ENCODE measurements around the gene SERINC5. TPM values are rescaled to one million over a fixed set of nuclear protein-coding genes. Genes with fewer than 3 reads are reported as not detected.
"Not testable (repeated sequence)": the region's sequence is repeated elsewhere in the genome, so short reads cannot be mapped to it uniquely, and the experiment has no call there.

SERINC5 gene
- total RNA-seq, 2 experiments from 2014 or later = 52.5 to 54.5 TPM

GRCh38 chr5:80097451-80097850 is 158.4 kb downstream of the SERINC5 start:
- Mint-ChIP-seq H3K27ac (peak overlapping the region; percentile 53), H3K9me3 (ENCODE audit: insufficient read depth) (no peaks in the 10 kb centered on the region), H3K4me1 (ENCODE audit: low read depth) (peaks cover 31% of the 10 kb centered on the region), H3K4me3 (no peak overlapping the region), H3K27me3 (ENCODE audit: low read depth) (no peaks in the 10 kb centered on the region), H3K36me3 (ENCODE audit: low read depth) (peaks cover 3% of the 10 kb centered on the region)
- ChIA-PET POLR2A (interaction anchor here (1.1 kb wide), 1 partner anchor 22 kb away, joined by 4 read pairs; no protein-coding TSS in a partner anchor), CTCF (interaction anchor here (1.0 to 3.9 kb wide), 6 partner anchors 14 to 574 kb away, joined by 5 to 23 read pairs (median 6); no protein-coding TSS in a partner anchor)
- ATAC-seq = no peak
- DNase-seq = no peak

DNA sequence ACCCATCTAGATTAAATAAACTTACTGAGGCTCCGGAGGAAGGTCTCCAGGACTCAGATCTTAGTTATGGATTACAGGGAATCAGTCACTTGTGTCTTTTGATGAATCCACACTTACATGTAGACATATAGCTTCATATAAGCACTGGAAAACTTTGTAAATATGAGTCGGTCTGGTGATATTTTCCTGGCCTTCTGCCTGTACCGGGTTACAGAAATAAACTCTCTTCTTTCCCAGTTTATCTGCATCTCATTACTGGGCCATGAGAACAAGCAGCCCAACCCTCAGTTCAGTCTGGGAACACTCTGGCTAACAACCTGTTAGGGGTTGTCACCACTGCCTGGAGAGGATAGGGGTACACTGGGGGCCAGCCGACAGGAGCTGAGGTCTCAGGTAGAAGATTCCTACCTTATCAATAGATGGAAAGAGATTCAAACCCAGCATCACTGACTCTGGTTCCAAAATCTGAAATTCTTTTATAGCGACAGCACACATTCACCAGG is 161.6 kb downstream of the SERINC5 start:
- Mint-ChIP-seq H3K27me3 (ENCODE audit: low read depth) (no peaks in the 10 kb centered on the region), H3K36me3 (ENCODE audit: low read depth) (peaks cover 3% of the 10 kb centered on the region), H3K4me1 (ENCODE audit: low read depth) (peaks cover 24% of the 10 kb centered on the region), H3K27ac (no peak overlapping the region), H3K9me3 (ENCODE audit: insufficient read depth) (no peaks in the 10 kb centered on the region), H3K4me3 (no peak overlapping the region)
- POLR2A ChIA-PET = no interaction called here
- no peak for DNase-seq
- no peak for ATAC-seq
- CTCF ChIA-PET = interaction anchor here (1.2 to 3.9 kb wide), 6 partner anchors 10 to 213 kb away, joined by 3 to 23 read pairs (median 4); no protein-coding TSS in a partner anchor

DNA sequence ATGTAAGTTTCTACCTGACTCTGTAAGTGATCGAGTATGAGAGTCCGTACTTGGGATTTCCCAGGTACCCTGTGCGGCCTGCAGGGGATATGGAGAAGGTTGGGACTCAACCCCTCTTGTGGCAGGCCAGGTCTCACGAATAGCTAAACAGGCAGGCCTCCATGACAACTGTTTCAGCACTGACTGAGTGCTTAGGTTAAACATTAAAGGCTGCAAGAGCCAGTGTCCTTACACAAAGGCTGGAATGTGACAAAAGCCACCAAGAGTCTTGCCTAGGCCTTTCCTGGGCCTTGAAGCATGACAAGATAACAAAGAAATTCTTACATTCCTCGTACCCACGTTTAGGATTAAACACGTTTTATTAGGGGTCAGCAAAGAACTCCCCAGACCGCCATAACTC is 162.1 kb downstream of the SERINC5 start:
- DNase-seq (no peak), ATAC-seq (no peak)
- CTCF ChIA-PET = interaction anchor here (1.2 to 1.7 kb wide), 5 partner anchors 10 to 214 kb away, joined by 3 to 6 read pairs (median 3); no protein-coding TSS in a partner anchor
- POLR2A ChIA-PET = no interaction called here
- Mint-ChIP-seq H3K27ac (no peak overlapping the region), H3K9me3 (ENCODE audit: insufficient read depth) (no peaks in the 10 kb centered on the region), H3K4me1 (ENCODE audit: low read depth) (peaks cover 24% of the 10 kb centered on the region), H3K27me3 (ENCODE audit: low read depth) (no peaks in the 10 kb centered on the region), H3K4me3 (no peak overlapping the region), H3K36me3 (ENCODE audit: low read depth) (peaks cover 3% of the 10 kb centered on the region)

DNA sequence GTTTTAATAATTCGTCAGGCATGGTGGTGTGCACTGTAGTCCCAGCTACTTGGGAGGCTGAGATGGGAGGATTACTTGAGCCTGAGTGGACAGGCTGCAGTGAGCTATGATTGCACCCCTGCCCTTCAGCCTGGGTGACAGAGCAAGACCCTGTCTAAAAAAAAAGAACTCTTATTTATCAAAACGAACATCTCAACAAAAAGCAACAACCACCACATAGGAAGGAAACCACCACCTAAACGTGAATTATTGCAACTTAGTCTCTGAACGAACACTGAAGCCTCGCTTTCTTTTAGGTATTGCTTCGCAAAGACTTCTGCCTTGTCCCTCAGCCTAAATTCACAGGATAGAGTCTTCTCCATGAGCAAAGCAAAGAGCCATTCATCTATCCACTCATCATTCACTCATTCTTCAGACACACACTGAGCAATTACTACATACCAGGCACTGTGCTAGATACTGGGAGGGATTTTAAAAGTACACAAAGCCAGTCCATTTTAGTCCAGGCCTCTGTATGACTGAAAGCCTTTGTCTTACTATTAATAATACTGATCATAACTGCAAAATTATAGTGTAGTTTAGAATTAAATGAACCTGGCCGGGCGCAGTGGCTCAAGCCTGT is 163.3 kb downstream of the SERINC5 start:
- peak overlapping the region; percentile 43 for H3K4me3 Mint-ChIP-seq

GRCh38 chr5:80091792-80092192 is 164.1 kb downstream of the SERINC5 start:
- not testable (repeated sequence) for H3K4me3 Mint-ChIP-seq

More for the DNA sequence above, 163.3 kb downstream of the SERINC5 start:
- Mint-ChIP-seq H3K27me3 (ENCODE audit: low read depth) (no peaks in the 10 kb centered on the region), H3K36me3 (ENCODE audit: low read depth) (peaks cover 3% of the 10 kb centered on the region), H3K9me3 (ENCODE audit: insufficient read depth) (no peaks in the 10 kb centered on the region), H3K27ac (peak overlapping the region; percentile 84), H3K4me1 (ENCODE audit: low read depth) (peaks cover 24% of the 10 kb centered on the region)
- ChIA-PET CTCF (interaction anchor here (0.8 to 2.9 kb wide), 54 partner anchors 8 to 580 kb away, joined by 3 to 67 read pairs (median 5); partner anchors contain the start of gene SERINC5), POLR2A (no interaction called here)
- peak; percentile 42 for ATAC-seq
- no peak for DNase-seq

GRCh38 chr5:80090884-80091166 is 165.0 kb downstream of the SERINC5 start:
- no peak for ATAC-seq
- CTCF ChIA-PET = interaction anchor here (0.6 to 2.9 kb wide), 14 partner anchors 10 to 470 kb away, joined by 3 to 36 read pairs (median 7); partner anchors contain the start of gene SERINC5
- Mint-ChIP-seq H3K9me3 (ENCODE audit: insufficient read depth) (no peaks in the 10 kb centered on the region), H3K4me3 (no peak overlapping the region), H3K27ac (no peak overlapping the region), H3K4me1 (ENCODE audit: low read depth) (peaks cover 20% of the 10 kb centered on the region), H3K36me3 (ENCODE audit: low read depth) (no peaks in the 10 kb centered on the region), H3K27me3 (ENCODE audit: low read depth) (no peaks in the 10 kb centered on the region)
- POLR2A ChIA-PET = interaction anchor here (1.1 kb wide), 1 partner anchor 216 kb away, joined by 3 read pairs; no protein-coding TSS in a partner anchor
- DNase-seq = no peak

More at GRCh38 chr5:80091792-80092192, 164.1 kb downstream of the SERINC5 start:
- H3K9me3 Mint-ChIP-seq (ENCODE audit: insufficient read depth); H3K27me3 Mint-ChIP-seq (ENCODE audit: low read depth); H3K36me3 Mint-ChIP-seq (ENCODE audit: low read depth): not testable (repeated sequence)
- DNase-seq = peak; percentile 57
- Mint-ChIP-seq H3K4me1 (ENCODE audit: low read depth) (peaks cover 22% of the 10 kb centered on the region), H3K27ac (peak overlapping the region; percentile 35)
- ChIA-PET POLR2A (interaction anchor here (0.6 to 1.0 kb wide), 2 partner anchors 34 to 215 kb away, joined by 3 read pairs; no protein-coding TSS in a partner anchor), CTCF (interaction anchor here (0.8 to 2.9 kb wide), 63 partner anchors 8 to 581 kb away, joined by 3 to 67 read pairs (median 5); partner anchors contain the start of gene SERINC5)
- ATAC-seq = peak; percentile 77

GRCh38 chr5:80083101-80083890 is 172.6 kb downstream of the SERINC5 start:
- H3K27ac Mint-ChIP-seq = peak overlapping the region; percentile 40

DNA sequence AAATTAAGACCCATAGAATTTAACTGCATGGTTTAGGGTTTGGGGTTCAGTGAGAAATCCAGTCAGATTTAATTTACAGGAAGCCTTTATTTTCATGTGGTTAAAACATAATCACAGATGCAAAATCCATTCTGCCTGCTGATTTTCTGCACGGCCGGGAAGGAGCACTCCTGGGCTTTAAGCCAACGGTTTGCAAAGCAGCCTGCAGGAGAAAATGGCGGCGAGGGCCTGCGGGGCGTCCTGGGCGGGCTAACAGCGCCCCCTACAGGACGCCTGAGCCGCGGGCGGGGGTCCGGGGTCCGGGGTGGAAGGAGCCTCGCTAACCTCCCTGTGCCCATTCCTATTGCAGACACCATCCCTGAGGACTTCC is 173.1 kb downstream of the SERINC5 start:
- CTCF ChIA-PET = interaction anchor here (0.6 to 2.8 kb wide), 60 partner anchors 7 to 949 kb away, joined by 3 to 31 read pairs (median 6); no protein-coding TSS in a partner anchor
- POLR2A ChIA-PET = no interaction called here
- Mint-ChIP-seq H3K4me1 (ENCODE audit: low read depth) (peaks cover 11% of the 10 kb centered on the region), H3K36me3 (ENCODE audit: low read depth) (no peaks in the 10 kb centered on the region), H3K27me3 (ENCODE audit: low read depth) (no peaks in the 10 kb centered on the region), H3K9me3 (ENCODE audit: insufficient read depth) (no peaks in the 10 kb centered on the region), H3K4me3 (peak overlapping the region; percentile 54), H3K27ac (no peak overlapping the region)
- peak; percentile 54 for DNase-seq
- peak; percentile 56 for ATAC-seq

More at GRCh38 chr5:80083101-80083890, 172.6 kb downstream of the SERINC5 start:
- CTCF ChIA-PET = interaction anchor here (0.6 to 2.8 kb wide), 79 partner anchors 8 to 950 kb away, joined by 3 to 31 read pairs (median 5); no protein-coding TSS in a partner anchor
- peak overlapping the region; percentile 54 for H3K4me3 Mint-ChIP-seq
- ATAC-seq (peak; percentile 83), DNase-seq (peak; percentile 28)
- POLR2A ChIA-PET = no interaction called here
- H3K9me3 Mint-ChIP-seq (ENCODE audit: insufficient read depth) = no peaks in the 10 kb centered on the region
- no peaks in the 10 kb centered on the region for H3K27me3 Mint-ChIP-seq (ENCODE audit: low read depth)
- H3K36me3 Mint-ChIP-seq (ENCODE audit: low read depth) = no peaks in the 10 kb centered on the region
- peaks cover 11% of the 10 kb centered on the region for H3K4me1 Mint-ChIP-seq (ENCODE audit: low read depth)

DNA sequence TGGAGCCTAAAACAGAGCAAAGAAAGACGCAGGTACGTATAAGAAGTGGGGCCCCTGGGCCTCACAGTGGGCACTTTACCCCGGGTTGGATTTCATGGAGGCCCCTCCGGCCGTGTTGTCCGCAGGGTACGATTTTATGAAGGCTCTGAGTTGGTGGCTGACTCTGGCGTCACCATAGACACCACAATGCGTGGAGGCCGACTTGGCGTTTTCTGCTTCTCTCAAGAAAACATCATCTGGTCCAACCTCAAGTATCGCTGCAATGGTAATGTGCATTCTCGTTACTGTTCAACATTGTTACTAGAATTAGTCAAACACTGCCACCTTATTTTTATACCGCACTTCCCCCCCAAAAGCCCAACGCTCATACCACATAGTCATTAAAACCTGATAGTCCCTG is 173.6 kb downstream of the SERINC5 start:
- no peak overlapping the region for H3K4me3 Mint-ChIP-seq
- peaks cover 11% of the 10 kb centered on the region for H3K4me1 Mint-ChIP-seq (ENCODE audit: low read depth)
- H3K27ac Mint-ChIP-seq = no peak overlapping the region
- no peak for ATAC-seq
- no peaks in the 10 kb centered on the region for H3K36me3 Mint-ChIP-seq (ENCODE audit: low read depth)
- no peak for DNase-seq
- H3K9me3 Mint-ChIP-seq (ENCODE audit: insufficient read depth) = no peaks in the 10 kb centered on the region
- POLR2A ChIA-PET = no interaction called here
- H3K27me3 Mint-ChIP-seq (ENCODE audit: low read depth) = no peaks in the 10 kb centered on the region
- CTCF ChIA-PET = no interaction called here

DNA sequence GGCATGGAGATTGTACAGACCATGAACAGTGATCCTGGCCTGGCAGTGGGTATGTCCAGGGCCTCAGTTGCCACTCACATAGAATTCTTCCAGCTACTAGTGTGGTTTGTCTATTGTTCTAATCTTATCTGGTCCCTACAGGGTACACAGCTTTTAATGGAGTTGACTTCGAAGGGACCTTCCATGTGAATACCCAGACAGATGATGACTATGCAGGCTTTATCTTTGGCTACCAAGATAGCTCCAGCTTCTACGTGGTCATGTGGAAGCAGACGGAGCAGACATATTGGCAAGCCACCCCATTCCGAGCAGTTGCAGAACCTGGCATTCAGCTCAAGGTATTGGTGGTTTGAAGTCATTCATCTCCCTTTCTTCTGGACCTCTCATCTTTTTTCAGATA is 176.9 kb downstream of the SERINC5 start:
- Mint-ChIP-seq H3K27me3 (ENCODE audit: low read depth) (no peaks in the 10 kb centered on the region), H3K36me3 (ENCODE audit: low read depth) (no peaks in the 10 kb centered on the region), H3K9me3 (ENCODE audit: insufficient read depth) (no peaks in the 10 kb centered on the region), H3K4me3 (no peak overlapping the region), H3K27ac (no peak overlapping the region), H3K4me1 (ENCODE audit: low read depth) (peaks cover 11% of the 10 kb centered on the region)
- ChIA-PET CTCF (interaction anchor here (0.6 to 2.7 kb wide), 6 partner anchors 11 to 250 kb away, joined by 3 to 10 read pairs (median 4); no protein-coding TSS in a partner anchor), POLR2A (no interaction called here)
- no peak for ATAC-seq
- DNase-seq = no peak

DNA sequence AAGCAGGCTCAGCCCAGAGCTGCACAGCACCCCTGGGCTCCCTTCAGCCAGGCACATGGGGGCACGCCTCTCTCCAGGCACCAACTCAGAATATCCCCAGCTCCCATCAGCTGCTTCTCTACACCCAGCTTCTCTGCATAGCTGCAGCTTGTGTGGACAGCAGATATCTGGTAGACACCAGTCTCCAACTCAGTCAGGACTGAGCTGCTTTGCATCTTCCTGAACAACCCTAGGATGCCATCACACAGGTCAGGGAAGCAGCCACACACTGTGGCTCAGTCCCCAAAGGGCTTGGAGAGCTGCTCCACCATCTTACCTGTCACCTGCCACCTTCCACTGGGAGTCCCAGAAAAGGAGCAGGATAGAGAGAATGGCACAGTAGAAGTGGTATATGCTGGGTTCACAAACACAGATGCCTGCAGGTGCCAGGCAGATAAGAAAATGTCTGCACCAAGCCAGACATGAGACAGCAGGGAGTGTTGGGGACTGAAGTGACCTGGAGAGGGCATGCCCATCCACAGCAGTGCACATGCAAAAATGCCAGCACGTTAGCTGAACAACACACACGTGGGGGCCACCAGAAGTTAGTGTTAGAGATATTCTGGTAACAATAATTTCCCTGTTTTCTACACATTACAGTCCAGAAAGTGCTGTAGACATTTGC is 178.7 kb downstream of the SERINC5 start:
- Mint-ChIP-seq H3K4me1 (ENCODE audit: low read depth) (no peaks in the 10 kb centered on the region), H3K27ac (no peak overlapping the region), H3K4me3 (no peak overlapping the region), H3K27me3 (ENCODE audit: low read depth) (no peaks in the 10 kb centered on the region), H3K36me3 (ENCODE audit: low read depth) (no peaks in the 10 kb centered on the region), H3K9me3 (ENCODE audit: insufficient read depth) (no peaks in the 10 kb centered on the region)
- ChIA-PET POLR2A (no interaction called here), CTCF (interaction anchor here (1.8 to 2.7 kb wide), 3 partner anchors 13 to 231 kb away, joined by 4 to 10 read pairs (median 9); no protein-coding TSS in a partner anchor)
- DNase-seq (no peak), ATAC-seq (no peak)
